SU-DHL-6 (cell line): ENCODE results near the gene DPAGT1.

Source experiments
- H2AFZ ChIP-seq: fragments of 200-600 bp; sonication (generic); 2 replicates; pipeline ENCODE4 v1.6.1; 2014; ENCODE audit warnings: low read depth, mild to moderate bottlenecking, moderate library complexity, mixed read lengths, antibody characterized with exemption, low read length; ENCODE audit not compliant: severe bottlenecking
- H3F3A ChIP-seq: fragments of 200-600 bp; shearing (Covaris generic); 2 replicates; pipeline ENCODE4 v1.6.0; 2016; ENCODE audit warnings: antibody characterized with exemption, mild to moderate bottlenecking; ENCODE audit not compliant: insufficient read depth
- H3K27ac ChIP-seq: fragments of 200-600 bp; sonication (generic); 2 replicates; pipeline ENCODE4 v1.5.1; 2016; ENCODE audit warnings: low read depth, mild to moderate bottlenecking, low read length, moderate library complexity, mixed read lengths
- H3K27me3 ChIP-seq: fragments of 200-600 bp; sonication (generic), shearing (Covaris generic); 2 replicates; pipeline ENCODE4 v1.6.0; 2014; ENCODE audit warnings: mild to moderate bottlenecking, low read length
- H3K36me3 ChIP-seq: fragments of 200-600 bp; sonication (generic); 2 replicates; pipeline ENCODE4 v1.6.1; 2014; ENCODE audit warnings: mild to moderate bottlenecking, low read length, mixed read lengths
- H3K4me2 ChIP-seq: fragments of 300-600, 200-600 bp; shearing (Covaris generic), sonication (generic); 2 replicates; pipeline ENCODE4 v1.6.0; 2014; ENCODE audit warnings: low read length, low read depth, mild to moderate bottlenecking; ENCODE audit not compliant: poor library complexity, severe bottlenecking
- H3K4me3 ChIP-seq: fragments of 200-600 bp; sonication (generic); 2 replicates; pipeline ENCODE4 v1.5.1; 2014; ENCODE audit warnings: antibody characterized with exemption, low read length, mild to moderate bottlenecking, mixed read lengths; ENCODE audit not compliant: insufficient read depth, poor library complexity, severe bottlenecking
- H3K79me2 ChIP-seq: fragments of 200-600 bp; sonication (generic); 2 replicates; pipeline ENCODE4 v1.6.1; 2014; ENCODE audit warnings: mild to moderate bottlenecking, low read length, moderate library complexity; ENCODE audit not compliant: insufficient read depth
- H3K9ac ChIP-seq: fragments of 200-600 bp; sonication (generic); 2 replicates; pipeline ENCODE4 v1.7.0; 2014; ENCODE audit warnings: mild to moderate bottlenecking, low read length
- H3K9me2 ChIP-seq: fragments of 200-600 bp; sonication (generic); replicated peaks from 2 replicates; pipeline ENCODE4 v1.6.1; 2014; ENCODE audit warnings: low read length; ENCODE audit not compliant: insufficient read depth
- H3K9me3 ChIP-seq: fragments of 200-600 bp; sonication (generic); 2 replicates; pipeline ENCODE4 v1.6.1; 2014; ENCODE audit warnings: low read length, mixed read lengths; ENCODE audit not compliant: insufficient read depth
- H4K20me1 ChIP-seq: fragments of 200-600 bp; sonication (generic); 2 replicates; pipeline ENCODE4 v1.6.1; 2014; ENCODE audit warnings: low read depth, mild to moderate bottlenecking, antibody characterized with exemption, low read length, moderate library complexity, mixed read lengths
- CTCF ChIP-seq: fragments of 200-600 bp; sonication (generic); IDR thresholded peaks from one replicate; pipeline ENCODE4 v1.5.1; 2017; ENCODE audit warnings: antibody characterized with exemption, mild to moderate bottlenecking, low read length, moderate library complexity; ENCODE audit not compliant: insufficient read depth, poor library complexity, severe bottlenecking
- EZH2phosphoT487 ChIP-seq: fragments of 200-600 bp; sonication (generic), shearing (Covaris generic); conservative IDR thresholded peaks from 2 replicates; pipeline ENCODE4 v1.6.1; 2018; ENCODE audit warnings: mild to moderate bottlenecking, antibody characterized with exemption, low read length, moderate library complexity, mixed read lengths

DPAGT1 gene

GRCh38 chr11:119148720-119149017 lies 47.0 kb upstream of the DPAGT1 start:
- no peaks in the 10 kb centered on the region for H3K79me2 ChIP-seq
- no peaks in the 10 kb centered on the region for H3K27me3 ChIP-seq
- no peaks in the 10 kb centered on the region for H3K9me3 ChIP-seq
- peak overlapping the region; percentile 46 for H3K9ac ChIP-seq
- H4K20me1 ChIP-seq: no peaks in the 10 kb centered on the region
- TF ChIP-seq EZH2phosphoT487 (no peak), CTCF (no peak)
- no peaks in the 10 kb centered on the region for H3K36me3 ChIP-seq
- no peaks in the 10 kb centered on the region for H3F3A ChIP-seq
- H3K4me3 ChIP-seq: peak overlapping the region; percentile 56
- H2AFZ ChIP-seq: peak overlapping the region; percentile 96
- no peaks in the 10 kb centered on the region for H3K9me2 ChIP-seq
- peak overlapping the region; percentile 70 for H3K4me2 ChIP-seq
- H3K27ac ChIP-seq: no peak overlapping the region

DNA sequence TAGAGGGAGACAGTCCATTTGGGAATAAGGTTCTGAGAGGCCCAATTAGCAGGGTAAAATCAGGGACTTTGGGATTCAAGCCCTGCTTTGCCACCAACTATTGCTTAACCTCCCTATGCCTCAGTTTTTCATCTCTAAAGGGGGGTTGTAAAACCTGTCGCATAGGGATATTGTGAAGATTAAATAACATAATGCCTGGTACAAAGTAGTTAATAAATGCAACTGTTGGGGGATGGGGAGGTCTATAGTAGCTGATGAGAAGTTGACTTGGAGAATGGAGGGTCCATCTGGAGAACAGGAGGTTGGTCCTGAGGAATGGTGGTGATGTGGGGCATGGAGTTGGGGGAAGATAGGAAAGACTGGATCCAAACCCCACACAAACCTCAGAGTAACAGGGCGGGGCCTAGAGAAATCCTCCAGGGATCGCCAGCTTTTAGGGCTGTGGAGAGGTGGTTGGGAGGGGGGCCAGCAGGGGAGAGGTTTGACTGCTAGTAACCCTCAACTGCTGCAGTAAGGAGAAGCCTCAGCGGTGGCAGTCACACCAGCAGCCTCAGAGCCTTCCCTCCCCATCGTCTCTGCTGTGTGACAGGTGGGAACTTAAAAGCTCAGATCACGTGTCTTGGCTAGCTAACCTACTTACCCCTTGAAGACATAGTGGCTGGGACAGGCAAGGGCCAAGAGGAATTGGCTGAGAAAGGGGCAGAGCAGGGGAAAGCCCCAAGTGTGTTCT lies 46.1 kb upstream of the DPAGT1 start:
- no peaks in the 10 kb centered on the region for H3F3A ChIP-seq
- no peak for TF ChIP-seq EZH2phosphoT487
- no peak for TF ChIP-seq CTCF
- no peaks in the 10 kb centered on the region for H3K9me3 ChIP-seq
- H3K9ac ChIP-seq: no peak overlapping the region
- no peaks in the 10 kb centered on the region for H4K20me1 ChIP-seq
- no peaks in the 10 kb centered on the region for H3K9me2 ChIP-seq
- H3K4me2 ChIP-seq: no peak overlapping the region
- no peak overlapping the region for H2AFZ ChIP-seq
- no peaks in the 10 kb centered on the region for H3K79me2 ChIP-seq
- no peak overlapping the region for H3K4me3 ChIP-seq
- no peaks in the 10 kb centered on the region for H3K36me3 ChIP-seq
- H3K27ac ChIP-seq: no peak overlapping the region
- no peaks in the 10 kb centered on the region for H3K27me3 ChIP-seq

- Histone ChIP-seq H3K4me3 (no peak overlapping the region), H3K9me2 (no peaks in the 10 kb centered on the region), H3K27me3 (no peaks in the 10 kb centered on the region), H4K20me1 (no peaks in the 10 kb centered on the region), H3F3A (no peaks in the 10 kb centered on the region), H3K4me2 (no peak overlapping the region), H3K36me3 (no peaks in the 10 kb centered on the region), H3K9me3 (no peaks in the 10 kb centered on the region), H2AFZ (no peak overlapping the region), H3K79me2 (no peaks in the 10 kb centered on the region), H3K27ac (no peak overlapping the region), H3K9ac (no peak overlapping the region)
- no peak for TF ChIP-seq CTCF
- TF ChIP-seq EZH2phosphoT487: no peak
These were observed 43.9 kb upstream of the DPAGT1 start for GRCh38 chr11:119145551-119145950.
